Urinary bladder (tissue), 4 donors: ENCODE measurements around the gene IGFL4. TPM values are rescaled to one million over a fixed set of nuclear protein-coding genes. Genes with fewer than 3 reads are reported as not detected.

Experiments used
- DNase-seq: peaks from one replicate; pipeline ENCODE4 v3.0.0-alpha.2; 2015; ENCODE audit errors: extremely low spot score
- H3K27ac ChIP-seq: one replicate; pipeline ENCODE4 v1.5.1; 2013; ENCODE audit warnings: low read depth, mild to moderate bottlenecking, moderate library complexity
- H3K36me3 ChIP-seq: one replicate; pipeline ENCODE4 v1.6.1; 2013; ENCODE audit warnings: mild to moderate bottlenecking, moderate library complexity; ENCODE audit not compliant: insufficient read depth
- H3K4me1 ChIP-seq: one replicate; pipeline ENCODE4 v1.6.1; 2013; ENCODE audit warnings: mild to moderate bottlenecking, moderate library complexity; ENCODE audit not compliant: insufficient read depth
- H3K4me3 ChIP-seq: one replicate; pipeline ENCODE4 v1.5.1; 2013; ENCODE audit warnings: low read depth, low read length
- WGBS: extraction: QIAGEN DNeasy Blood & Tissue Kit; methylation state at CpG from one replicate; pipeline ENCODE4 v1.1.7; 2013; 5-methylcytosine and 5-hydroxymethylcytosine counted together
- polyA plus RNA-seq: library from polyadenylated mRNA; stranded (reverse); fragments of 200-250 nt; gene quantifications from one replicate; pipeline ENCODE4 v1.2.3, GENCODE V29; 2013
- total RNA-seq: library from RNA; depleted of rRNA; stranded (reverse); fragments of >200 nt; gene quantifications from one replicate; pipeline ENCODE4 v1.2.3, GENCODE V29; 2014
- donor health status: healthy with polysubstance abuse.
- donor health status: healthy.

IGFL4 gene
- total and polyA plus RNA-seq, 2 donors = 0.21 TPM; not detected in 1

DNA sequence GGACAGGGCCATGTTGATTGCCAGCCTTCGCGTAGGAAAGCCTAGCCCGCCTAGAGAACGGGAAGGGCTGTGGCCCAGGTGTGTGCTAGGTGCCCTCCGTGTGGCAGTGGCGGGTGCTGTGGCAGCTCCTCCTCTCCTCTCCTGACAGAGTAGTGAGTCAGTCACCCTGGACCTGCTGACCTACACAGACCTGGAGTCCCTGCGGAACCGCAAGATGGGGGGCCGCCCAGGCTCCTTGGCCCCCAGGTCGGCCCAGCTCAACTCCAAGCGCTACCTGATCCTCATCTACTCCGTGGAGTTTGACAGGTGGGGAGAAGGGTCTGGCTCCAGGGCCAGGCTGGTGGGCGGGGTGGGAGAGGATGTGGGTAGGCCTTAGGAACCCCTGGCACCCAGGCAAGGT, 34.4 kb downstream of the IGFL4 start:
- Histone ChIP-seq H3K36me3 (no peaks in the 10 kb centered on the region), H3K4me3 (no peak overlapping the region), H3K27ac (no peak overlapping the region), H3K4me1 (no peaks in the 10 kb centered on the region)
- DNase-seq = no peak
- 97% methylated on average over 13 of the region's 13 CpGs for WGBS

DNA sequence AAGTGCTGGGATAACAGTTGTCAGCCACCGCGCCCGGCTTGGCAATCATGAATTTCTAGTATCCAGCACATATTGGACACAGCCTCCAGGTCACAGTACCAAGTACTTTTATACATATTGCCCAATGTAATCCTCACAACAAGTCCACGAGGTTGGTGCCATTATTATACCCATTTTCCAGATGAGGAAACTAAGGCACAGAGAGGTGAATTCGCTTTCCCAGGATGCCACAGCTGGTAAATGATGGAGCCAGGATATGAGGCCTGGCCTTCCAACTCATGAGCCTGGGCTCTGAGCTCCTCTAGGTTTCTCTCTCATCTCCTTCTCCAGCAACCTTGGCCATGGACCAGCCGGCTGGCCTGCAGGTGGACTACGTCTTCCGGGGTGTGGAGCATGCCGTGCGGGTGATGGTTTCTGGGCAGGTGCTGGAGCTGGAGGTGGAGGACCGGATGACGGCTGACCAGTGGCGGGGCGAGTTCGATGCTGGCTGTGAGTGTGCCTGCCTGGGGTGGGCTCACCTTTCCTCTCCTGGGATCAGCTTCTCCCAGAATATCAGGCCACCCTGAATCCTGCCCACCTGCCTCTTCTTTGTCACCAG, 38.0 kb downstream of the IGFL4 start:
- Histone ChIP-seq H3K4me1 (no peaks in the 10 kb centered on the region), H3K27ac (no peak overlapping the region), H3K36me3 (no peaks in the 10 kb centered on the region), H3K4me3 (no peak overlapping the region)
- DNase-seq = no peak
- 95% methylated on average over 15 of the region's 15 CpGs for WGBS

DNA sequence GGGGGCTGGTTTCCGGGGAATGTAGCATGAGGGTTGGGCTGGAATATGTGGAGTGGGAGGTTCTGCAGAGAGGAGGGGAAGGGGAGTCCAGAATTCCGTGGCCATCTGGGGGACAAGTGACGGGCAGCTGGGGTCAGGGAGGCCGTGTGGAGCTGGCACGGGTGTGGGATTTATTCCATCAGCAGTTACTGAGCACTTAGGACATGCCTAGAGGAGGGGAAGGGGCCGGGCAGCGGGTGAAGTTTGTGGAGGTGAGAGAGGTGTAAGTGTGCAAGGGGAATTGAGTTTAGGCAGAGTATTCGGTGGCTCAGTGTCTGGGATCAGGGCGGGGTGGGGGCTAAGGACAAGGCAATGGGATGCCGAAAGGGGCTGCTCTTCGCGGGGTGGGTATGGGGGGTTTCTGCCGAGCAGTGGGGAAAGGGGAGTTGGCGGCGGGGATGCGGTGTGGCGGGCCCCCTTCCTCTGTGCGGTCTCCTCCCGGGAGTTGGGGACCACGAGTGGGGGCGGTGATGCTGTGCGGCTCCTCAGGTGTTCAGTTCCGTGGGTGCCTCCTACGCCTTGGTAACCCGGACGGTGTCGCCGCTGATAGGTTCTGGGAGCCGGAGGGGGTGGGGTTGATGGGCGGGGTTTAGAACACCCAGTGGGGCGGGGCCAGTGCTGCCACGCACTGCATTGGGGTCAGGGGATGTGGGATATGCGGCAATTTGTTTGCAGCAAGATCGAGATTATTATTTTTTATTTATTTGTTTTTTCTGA, 40.1 kb downstream of the IGFL4 start:
- peak overlapping the region; percentile 9 for H3K4me3 ChIP-seq
- H3K36me3 ChIP-seq = no peaks in the 10 kb centered on the region
- DNase-seq = no peak
- WGBS = 14% methylated on average over 34 of the region's 34 CpGs
- H3K4me1 ChIP-seq = peaks cover 3% of the 10 kb centered on the region
- H3K27ac ChIP-seq = no peak overlapping the region

DNA sequence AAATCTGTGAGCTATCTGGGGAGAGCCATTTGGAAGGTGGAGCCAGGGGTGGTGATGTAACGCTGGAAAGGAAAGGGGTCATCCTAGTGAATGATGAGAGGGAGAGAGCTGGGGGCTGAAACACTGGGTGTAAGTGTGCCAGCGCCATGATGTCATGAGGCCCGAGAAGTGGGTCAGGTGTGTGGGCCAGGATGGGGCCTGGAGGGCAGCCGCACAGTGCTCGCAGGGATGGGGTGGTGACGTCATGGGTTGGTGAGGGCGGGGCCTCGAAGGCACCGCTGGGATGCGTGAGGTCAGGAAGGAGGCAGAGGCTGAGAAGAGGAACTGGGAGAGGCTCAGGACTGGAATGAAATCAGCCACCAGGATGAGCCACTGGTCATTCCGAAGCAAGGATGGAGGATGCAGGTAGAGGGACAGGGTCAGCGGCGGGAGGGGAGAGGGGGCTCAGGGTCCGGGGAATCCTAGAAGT, 41.1 kb downstream of the IGFL4 start:
- H3K4me3 ChIP-seq = no peak overlapping the region
- H3K27ac ChIP-seq = no peak overlapping the region
- peaks cover 3% of the 10 kb centered on the region for H3K4me1 ChIP-seq
- no peaks in the 10 kb centered on the region for H3K36me3 ChIP-seq
- DNase-seq = no peak
- WGBS = 14% methylated on average over 14 of the region's 14 CpGs

DNA sequence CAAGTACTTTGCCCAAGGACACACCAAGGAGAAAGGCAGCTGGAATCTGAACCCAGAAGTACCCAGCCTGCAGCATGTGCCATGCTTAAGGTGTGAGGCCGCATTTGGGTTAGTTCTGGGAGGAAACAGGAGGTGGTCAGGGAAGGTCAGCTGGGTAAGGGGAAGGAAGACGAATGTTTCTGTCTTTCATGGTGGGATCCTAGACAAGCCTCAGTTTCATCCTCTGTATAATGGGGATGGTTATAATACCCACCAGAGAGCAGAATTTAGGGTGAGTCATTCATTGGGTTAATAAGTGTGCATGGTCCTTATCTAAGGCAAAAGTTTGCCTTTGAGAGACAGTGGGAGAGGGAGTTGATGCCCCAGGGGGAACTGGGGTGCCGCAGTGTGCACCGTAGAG, 42.0 kb downstream of the IGFL4 start:
- no peak overlapping the region for H3K4me3 ChIP-seq
- H3K4me1 ChIP-seq = peaks cover 3% of the 10 kb centered on the region
- H3K36me3 ChIP-seq = no peaks in the 10 kb centered on the region
- DNase-seq = no peak
- no peak overlapping the region for H3K27ac ChIP-seq
- 94% methylated on average over 4 of the region's 4 CpGs for WGBS

DNA sequence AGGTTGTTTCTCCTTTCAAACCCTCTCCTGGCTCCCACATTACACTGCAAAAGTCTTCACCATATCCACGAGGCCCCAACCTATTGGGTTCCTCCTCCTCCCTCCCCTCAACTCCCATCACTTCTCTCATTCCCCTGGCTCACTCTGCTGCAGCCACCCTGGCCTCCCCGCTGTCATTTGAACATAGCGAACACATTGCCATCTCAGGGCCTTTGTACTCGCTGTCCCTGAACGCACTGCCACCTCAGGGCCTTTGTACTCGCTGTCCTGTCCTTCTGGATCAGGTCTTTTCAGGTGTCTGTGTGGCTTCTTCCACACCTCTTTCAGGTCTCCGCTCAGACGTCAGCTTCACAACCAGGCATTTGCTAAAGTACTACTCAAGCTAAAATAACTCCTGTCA, 43.9 kb downstream of the IGFL4 start:
- 90% methylated on average over 8 of the region's 8 CpGs for WGBS
- no peak for DNase-seq
- Histone ChIP-seq H3K36me3 (no peaks in the 10 kb centered on the region), H3K4me1 (peaks cover 3% of the 10 kb centered on the region), H3K4me3 (no peak overlapping the region), H3K27ac (no peak overlapping the region)

DNA sequence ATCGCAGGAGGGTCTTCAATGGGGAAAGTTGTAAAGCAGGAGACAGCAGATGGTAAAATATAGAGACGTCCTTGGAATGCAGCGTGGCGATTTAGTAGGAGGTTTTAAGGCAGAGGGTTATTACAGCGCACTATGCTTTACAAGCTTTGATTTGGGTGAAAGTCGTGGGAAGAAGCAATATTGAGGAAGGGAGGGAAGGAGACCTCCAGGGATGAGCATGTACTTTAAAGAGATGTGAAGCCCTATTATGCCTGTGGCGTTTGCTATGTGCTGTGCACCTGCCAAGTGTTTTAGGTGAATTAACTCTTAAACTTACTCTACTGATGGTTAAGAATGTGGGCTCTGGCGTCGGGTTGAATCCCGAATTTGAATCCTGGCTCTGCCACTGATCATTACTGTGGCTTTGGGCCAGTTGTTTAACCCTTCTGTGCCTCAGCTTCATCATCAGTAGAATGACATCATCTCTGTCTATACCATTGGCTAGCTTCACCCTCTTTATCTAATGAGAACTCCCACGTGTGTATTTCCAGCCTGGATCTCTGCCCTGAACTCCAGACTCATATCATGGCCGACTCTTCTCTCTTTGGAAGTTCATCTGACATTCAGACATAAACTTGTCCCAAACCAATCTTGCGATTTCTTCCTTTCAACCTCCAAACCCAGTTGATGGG, 45.0 kb downstream of the IGFL4 start:
- peak overlapping the region; percentile 67 for H3K4me3 ChIP-seq
- DNase-seq = no peak
- no peak overlapping the region for H3K27ac ChIP-seq
- H3K4me1 ChIP-seq = peaks cover 3% of the 10 kb centered on the region
- no peaks in the 10 kb centered on the region for H3K36me3 ChIP-seq
- WGBS = 11% methylated on average over 13 of the region's 13 CpGs

DNA sequence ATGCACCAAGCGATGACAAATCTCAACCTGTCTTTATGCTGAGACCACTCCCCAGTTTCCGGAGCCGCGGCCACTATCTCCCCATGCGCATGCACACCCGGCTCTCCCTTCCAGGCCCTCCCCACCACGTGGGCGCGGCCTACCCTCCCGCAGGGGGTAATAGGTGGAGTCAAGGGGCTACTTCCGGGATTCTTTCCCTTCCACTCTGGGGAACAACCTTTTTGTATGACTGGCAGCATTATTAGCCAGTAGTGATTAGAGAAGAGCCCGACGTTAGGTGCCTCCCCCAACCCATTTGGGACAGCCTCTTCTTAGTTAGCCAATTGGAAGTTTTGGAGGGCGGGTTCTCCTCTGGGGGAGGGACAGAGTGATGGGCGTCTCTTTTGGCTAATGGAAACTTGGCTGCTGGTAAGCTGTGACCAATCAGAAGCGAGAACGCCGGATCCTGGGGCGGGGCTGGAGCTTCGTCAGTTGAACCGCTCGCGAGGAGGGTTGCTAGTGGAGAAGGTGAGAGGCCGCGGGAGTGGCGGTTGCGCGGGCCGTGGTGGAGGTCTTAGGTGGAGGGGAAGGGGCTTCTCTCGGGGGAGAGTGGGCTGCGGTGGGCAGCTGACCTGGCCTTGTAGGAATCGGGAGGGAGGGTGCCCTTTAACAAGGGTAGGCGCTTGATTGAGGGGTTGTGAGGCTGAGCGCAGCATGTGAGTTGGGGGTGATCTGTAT, 45.6 kb downstream of the IGFL4 start, which contains the start of gene CCDC61:
CCDC61 (plus strand) TSS at position 470 of the 717 bp plus-strand sequence. CDS start 7,552 bp downstream, outside the sequence.
- Histone ChIP-seq H3K27ac (no peak within 1 kb of the TSS), H3K4me1 (peaks cover 3% of the 10 kb centered on the region), H3K4me3 (peak within 1 kb of the TSS; percentile 67), H3K36me3 (no peaks in the 10 kb centered on the region)
- under 1% methylated on average over 34 of the region's 34 CpGs for WGBS
- DNase-seq = peak; percentile 100

DNA sequence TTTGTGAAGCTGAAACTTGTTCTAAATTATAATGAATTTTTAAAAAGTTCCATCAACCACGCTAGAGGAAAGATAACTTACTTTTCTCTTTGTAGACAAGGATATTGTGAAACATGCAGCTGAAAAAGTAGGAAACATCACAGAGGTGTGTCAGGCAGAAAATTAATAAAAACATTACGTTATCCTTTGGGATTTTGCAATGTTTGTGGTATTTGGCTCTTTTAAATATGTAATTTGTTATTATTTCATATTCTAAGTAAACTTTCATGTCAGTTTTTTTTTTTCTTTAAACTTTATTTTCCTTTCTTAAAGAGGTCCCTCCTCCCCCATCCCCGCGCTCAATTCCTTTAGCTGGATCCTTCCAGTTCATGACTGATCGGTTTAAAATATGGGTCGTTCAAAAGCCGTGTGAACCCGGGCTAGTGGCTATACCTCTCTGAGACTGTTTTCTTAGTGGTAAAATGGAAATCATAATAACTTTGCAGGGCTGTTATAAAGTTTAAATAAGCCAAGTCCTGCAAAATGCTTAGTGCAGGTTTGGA, 46.3 kb downstream of the IGFL4 start:
- Histone ChIP-seq H3K36me3 (no peaks in the 10 kb centered on the region), H3K4me1 (peaks cover 3% of the 10 kb centered on the region), H3K27ac (no peak overlapping the region), H3K4me3 (peak overlapping the region; percentile 24)
- no peak for DNase-seq
- WGBS = 8% methylated on average over 8 of the region's 8 CpGs

DNA sequence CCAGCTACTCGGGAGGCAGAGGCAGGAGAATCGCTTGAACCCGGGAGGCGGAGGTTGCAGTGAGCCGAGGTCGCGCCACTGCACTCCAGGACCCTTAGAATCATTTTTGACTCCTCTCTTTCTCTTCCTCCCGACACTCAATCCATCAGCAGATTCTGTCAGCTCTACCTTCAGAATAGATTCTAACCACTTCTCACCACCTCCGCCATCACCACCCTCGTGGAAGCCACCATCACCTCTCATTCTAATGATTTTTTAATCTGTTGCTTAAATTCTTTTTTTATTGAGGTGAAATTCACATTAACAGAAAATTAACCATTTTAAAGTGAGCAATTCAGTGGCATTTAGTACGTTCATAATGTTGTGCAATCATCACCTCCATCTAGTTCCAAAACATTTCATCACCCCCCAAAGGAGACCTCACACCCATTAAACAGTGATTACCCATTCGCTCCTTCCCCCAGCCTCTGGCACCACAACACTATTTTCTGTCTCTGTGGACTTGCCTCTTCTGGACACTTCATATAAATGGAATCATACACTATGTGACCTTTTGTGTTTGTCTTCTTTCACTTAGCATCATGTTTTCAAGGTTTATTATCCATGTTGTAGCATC, 50.6 kb downstream of the IGFL4 start:
- no peak for DNase-seq
- WGBS = 86% methylated on average over 12 of the region's 12 CpGs
- Histone ChIP-seq H3K4me3 (no peak overlapping the region), H3K36me3 (no peaks in the 10 kb centered on the region), H3K27ac (no peak overlapping the region), H3K4me1 (no peaks in the 10 kb centered on the region)
